Loucy (cell line): ENCODE measurements around the gene ZBED1.

ENCODE experiments used
- H2AFZ ChIP-seq: fragments of 200-600 bp; sonication (generic); 2 replicates; pipeline ENCODE4 v1.6.0; 2016; ENCODE audit warnings: antibody characterized with exemption, mild to moderate bottlenecking, low read length, moderate library complexity
- H3F3A ChIP-seq: fragments of 200-600 bp; 2 replicates; pipeline ENCODE4 v1.6.0; 2016; ENCODE audit warnings: antibody characterized with exemption, low read depth, mild to moderate bottlenecking
- H3K27me3 ChIP-seq: fragments of 200-600 bp; sonication (generic); 2 replicates; pipeline ENCODE4 v1.6.1; 2014; ENCODE audit warnings: low read length, mild to moderate bottlenecking; ENCODE audit not compliant: insufficient read depth, poor library complexity, severe bottlenecking
- H3K36me3 ChIP-seq: fragments of 200-600 bp; sonication (generic); 2 replicates; pipeline ENCODE4 v1.6.1; 2016; ENCODE audit warnings: low read length; ENCODE audit not compliant: insufficient read depth
- H3K4me1 ChIP-seq: fragments of 200-600 bp; sonication (generic); 2 replicates; pipeline ENCODE4 v1.5.1; 2014; ENCODE audit warnings: low read length, mild to moderate bottlenecking; ENCODE audit not compliant: insufficient read depth, poor library complexity, severe bottlenecking
- H3K4me2 ChIP-seq: fragments of 200-600 bp; sonication (generic); 2 replicates; pipeline ENCODE4 v1.6.0; 2014; ENCODE audit warnings: antibody characterized with exemption, low read length, low read depth, mild to moderate bottlenecking; ENCODE audit not compliant: poor library complexity, severe bottlenecking
- H3K4me3 ChIP-seq: fragments of 200-600 bp; sonication (generic); 2 replicates; pipeline ENCODE4 v1.5.1; 2014; ENCODE audit warnings: low read length, mild to moderate bottlenecking, mixed read lengths; ENCODE audit not compliant: poor library complexity, severe bottlenecking
- H3K79me2 ChIP-seq: fragments of 200-600 bp; sonication (generic); 2 replicates; pipeline ENCODE4 v1.6.1; 2014; ENCODE audit warnings: low read length; ENCODE audit not compliant: insufficient read depth
- H3K9ac ChIP-seq: fragments of 200-600 bp; sonication (generic); 2 replicates; pipeline ENCODE4 v1.6.0; 2014; ENCODE audit warnings: mild to moderate bottlenecking, low read depth, low read length, moderate library complexity; ENCODE audit not compliant: poor library complexity, severe bottlenecking
- H3K9me2 ChIP-seq: fragments of 200-600 bp; sonication (generic); replicated peaks from 2 replicates; pipeline ENCODE4 v1.6.1; 2016; ENCODE audit warnings: low read depth, low read length, mixed read lengths
- H3K9me3 ChIP-seq: fragments of 200-600 bp; sonication (generic); 2 replicates; pipeline ENCODE4 v1.6.1; 2014; ENCODE audit warnings: mild to moderate bottlenecking, antibody characterized with exemption, low read length, low read depth; ENCODE audit not compliant: insufficient read depth
- H4K20me1 ChIP-seq: fragments of 200-600 bp; sonication (generic); 2 replicates; pipeline ENCODE4 v1.6.0; 2014; ENCODE audit warnings: antibody characterized with exemption, low read length, mild to moderate bottlenecking; ENCODE audit not compliant: insufficient read depth, poor library complexity, severe bottlenecking
- EZH2phosphoT487 ChIP-seq: fragments of 200-600 bp; IDR thresholded peaks from 2 replicates; pipeline ENCODE4 v1.6.1; 2018; ENCODE audit warnings: antibody characterized with exemption, mild to moderate bottlenecking, moderate library complexity, borderline replicate concordance
- TF ChIP-seq, protein P1 (sequence below): fragments of 200-600 bp; sonication (generic); conservative IDR thresholded peaks from 2 replicates; pipeline ENCODE4 v1.5.1; 2014; ENCODE audit warnings: mild to moderate bottlenecking, antibody characterized with exemption, low read length

The ZBED1 gene

DNA sequence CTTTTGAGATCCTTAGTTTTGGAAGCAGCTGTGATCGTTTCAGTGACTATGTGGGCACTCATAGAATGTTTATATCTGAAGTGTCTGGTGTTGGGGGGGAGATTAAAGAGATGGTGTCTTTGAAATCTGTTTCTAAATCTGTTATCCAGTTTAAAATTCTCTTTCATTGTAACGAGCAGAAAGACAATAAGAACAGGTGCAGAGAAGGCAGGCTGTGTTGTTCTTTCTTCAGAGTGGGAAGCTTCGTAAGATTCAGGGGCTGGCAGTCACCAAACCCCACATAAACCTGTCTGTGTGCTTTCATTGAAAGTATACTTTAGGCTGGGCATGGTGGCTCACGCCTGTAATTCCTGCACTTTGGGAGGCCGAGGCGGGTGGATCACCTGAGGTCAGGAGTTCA lies 16.3 kb upstream of the ZBED1 start:
- no peaks in the 10 kb centered on the region for H3K36me3 ChIP-seq
- no peaks in the 10 kb centered on the region for H4K20me1 ChIP-seq
- H2AFZ ChIP-seq, result no peak overlapping the region
- H3K9me3 ChIP-seq, result no peaks in the 10 kb centered on the region
- TF ChIP-seq EZH2phosphoT487, result no peak
- TF ChIP-seq, protein P1, sequence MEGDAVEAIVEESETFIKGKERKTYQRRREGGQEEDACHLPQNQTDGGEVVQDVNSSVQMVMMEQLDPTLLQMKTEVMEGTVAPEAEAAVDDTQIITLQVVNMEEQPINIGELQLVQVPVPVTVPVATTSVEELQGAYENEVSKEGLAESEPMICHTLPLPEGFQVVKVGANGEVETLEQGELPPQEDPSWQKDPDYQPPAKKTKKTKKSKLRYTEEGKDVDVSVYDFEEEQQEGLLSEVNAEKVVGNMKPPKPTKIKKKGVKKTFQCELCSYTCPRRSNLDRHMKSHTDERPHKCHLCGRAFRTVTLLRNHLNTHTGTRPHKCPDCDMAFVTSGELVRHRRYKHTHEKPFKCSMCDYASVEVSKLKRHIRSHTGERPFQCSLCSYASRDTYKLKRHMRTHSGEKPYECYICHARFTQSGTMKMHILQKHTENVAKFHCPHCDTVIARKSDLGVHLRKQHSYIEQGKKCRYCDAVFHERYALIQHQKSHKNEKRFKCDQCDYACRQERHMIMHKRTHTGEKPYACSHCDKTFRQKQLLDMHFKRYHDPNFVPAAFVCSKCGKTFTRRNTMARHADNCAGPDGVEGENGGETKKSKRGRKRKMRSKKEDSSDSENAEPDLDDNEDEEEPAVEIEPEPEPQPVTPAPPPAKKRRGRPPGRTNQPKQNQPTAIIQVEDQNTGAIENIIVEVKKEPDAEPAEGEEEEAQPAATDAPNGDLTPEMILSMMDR, result no peak
- H3K4me1 ChIP-seq, result no peaks in the 10 kb centered on the region
- H3K4me2 ChIP-seq, result no peak overlapping the region
- H3F3A ChIP-seq, result no peaks in the 10 kb centered on the region
- no peaks in the 10 kb centered on the region for H3K79me2 ChIP-seq
- H3K9ac ChIP-seq, result no peak overlapping the region
- H3K27me3 ChIP-seq, result no peaks in the 10 kb centered on the region
- no peaks in the 10 kb centered on the region for H3K9me2 ChIP-seq
- H3K4me3 ChIP-seq, result no peak overlapping the region

DNA sequence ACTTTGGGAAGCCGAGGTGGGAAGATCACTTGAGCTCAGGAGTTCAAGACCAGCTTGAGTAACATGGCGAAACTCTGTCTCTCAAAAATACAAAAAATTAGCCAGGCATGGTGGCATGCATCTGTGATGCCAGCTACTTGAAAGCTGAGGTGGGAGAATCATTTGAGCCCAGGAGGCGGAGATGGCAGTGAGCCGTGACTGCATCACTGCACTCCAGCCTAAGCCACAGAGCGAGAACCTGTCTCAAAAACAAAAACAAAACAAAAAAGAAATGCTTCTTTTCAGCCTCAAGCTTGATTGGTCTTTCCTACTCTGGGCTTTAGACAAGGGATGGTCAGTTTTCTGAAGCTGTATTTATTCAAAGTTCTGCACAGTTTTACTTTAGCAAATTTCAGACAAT lies 15.8 kb upstream of the ZBED1 start:
- Histone ChIP-seq H4K20me1 (no peaks in the 10 kb centered on the region), H3F3A (no peaks in the 10 kb centered on the region), H3K27me3 (no peaks in the 10 kb centered on the region), H3K4me1 (no peaks in the 10 kb centered on the region), H3K4me2 (no peak overlapping the region), H2AFZ (no peak overlapping the region), H3K36me3 (no peaks in the 10 kb centered on the region), H3K4me3 (no peak overlapping the region), H3K9ac (no peak overlapping the region), H3K79me2 (no peaks in the 10 kb centered on the region), H3K9me2 (no peaks in the 10 kb centered on the region), H3K9me3 (no peaks in the 10 kb centered on the region)
- no peak for TF ChIP-seq EZH2phosphoT487
- TF ChIP-seq, protein P1, result no peak

DNA sequence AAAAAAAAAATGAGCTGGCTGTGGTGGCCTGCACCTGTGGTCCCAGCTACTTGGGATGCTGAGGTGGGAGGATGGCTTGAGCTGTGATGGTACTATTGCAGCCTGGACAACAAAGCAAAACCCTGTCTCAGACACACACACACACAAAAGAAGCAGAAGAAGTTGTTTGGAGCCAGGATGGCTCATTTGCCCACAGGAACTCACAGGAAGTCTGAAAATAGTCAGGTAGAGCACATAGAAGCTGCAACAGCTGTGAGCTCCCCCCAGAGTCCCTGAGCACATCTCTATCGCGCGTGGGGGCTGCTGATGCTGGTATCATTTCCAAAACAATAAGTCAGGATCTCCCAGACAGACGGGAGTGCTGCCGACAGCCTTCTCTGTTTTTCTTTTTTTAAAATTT lies 13.4 kb upstream of the ZBED1 start:
- Histone ChIP-seq H3K36me3 (no peaks in the 10 kb centered on the region), H3K79me2 (no peaks in the 10 kb centered on the region), H3F3A (no peaks in the 10 kb centered on the region), H3K4me3 (no peak overlapping the region), H4K20me1 (no peaks in the 10 kb centered on the region), H3K9me2 (no peaks in the 10 kb centered on the region), H3K27me3 (no peaks in the 10 kb centered on the region), H2AFZ (no peak overlapping the region), H3K4me2 (no peak overlapping the region), H3K4me1 (no peaks in the 10 kb centered on the region), H3K9me3 (no peaks in the 10 kb centered on the region), H3K9ac (no peak overlapping the region)
- TF ChIP-seq, protein P1, result no peak
- no peak for TF ChIP-seq EZH2phosphoT487
